ENCODE results near the gene SLC7A11. TPM values are rescaled to one million over a fixed set of nuclear protein-coding genes. Genes with fewer than 3 reads are reported as not detected.

SLC7A11 gene
- total and polyA plus RNA-seq, 2 experiments from 2014 or later, result 10.0 to 33.9 TPM

- no peak for TF ChIP-seq ZNF462 (CRISPR knock-in tag; IDR thresholded peaks at IDR 0.05)
- TF ChIP-seq ZNF331 (CRISPR knock-in tag; IDR thresholded peaks at IDR 0.05; ENCODE audit: low read depth), result no peak
- TF ChIP-seq NANOG (IDR thresholded peaks at IDR 0.05; ENCODE audit: borderline replicate concordance), result no peak
- no peak for TF ChIP-seq ETS1 (IDR thresholded peaks at IDR 0.05)
- TF ChIP-seq STAT1 (IDR thresholded peaks at IDR 0.05; ENCODE audit: unreplicated experiment), result no peak
Measured at GRCh38 chr4:138249132-138249531, 7.0 kb upstream of the SLC7A11 start (continued).

GRCh38 chr4:138248058-138248457 is 5.9 kb upstream of the SLC7A11 start:
- Mint-ChIP-seq H3K36me3 (ENCODE audit: low read depth) (no peaks in the 10 kb centered on the region), H3K27me3 (ENCODE audit: insufficient read depth, low read depth, poor library complexity) (peaks cover 1% of the 10 kb centered on the region), H3K9me3 (no peaks in the 10 kb centered on the region), H3K4me1 (peaks cover 20% of the 10 kb centered on the region), H3K27ac (peak overlapping the region; percentile 12; the same call in 1 of the 2 replicates), H3K4me3 (no peak overlapping the region)
- Histone ChIP-seq H3K79me2 (replicated peaks; ENCODE audit: insufficient read depth) (no peaks in the 10 kb centered on the region), H4K20me1 (replicated peaks; ENCODE audit: insufficient read depth) (no peaks in the 10 kb centered on the region), H3K27ac (ENCODE audit: low read depth) (no peak overlapping the region), H3F3A (replicated peaks; ENCODE audit: low read depth) (no peaks in the 10 kb centered on the region), H3K4me2 (no peak overlapping the region), H2AFZ (no peak overlapping the region; the same call in 1 of the 2 replicates), H3K27me3 (ENCODE audit: insufficient read depth) (no peaks in the 10 kb centered on the region), H3K4me1 (ENCODE audit: insufficient read depth) (peaks cover 26% of the 10 kb centered on the region; the same call in 1 of the 2 replicates), H3K9me2 (ENCODE audit: insufficient read depth) (no peaks in the 10 kb centered on the region), H3K36me3 (ENCODE audit: insufficient read depth) (no peaks in the 10 kb centered on the region), H3K4me3 (no peak overlapping the region)
- ATAC-seq (no peak), DNase-seq (ENCODE audit: low spot score) (no peak)
- TF ChIP-seq STAT1 (IDR thresholded peaks at IDR 0.05; ENCODE audit: unreplicated experiment) (no peak), CTCF (conservative IDR thresholded peaks at IDR 0.05; ENCODE audit: low read depth in 2 of 2) (no peak), REST (IDR thresholded peaks at IDR 0.05; ENCODE audit: unreplicated experiment) (no peak), EZH2 (IDR thresholded peaks at IDR 0.05; ENCODE audit: low read depth, unreplicated experiment) (no peak), ETS1 (IDR thresholded peaks at IDR 0.05) (no peak), ZNF114 (CRISPR knock-in tag; IDR thresholded peaks at IDR 0.05) (no peak), EZH2phosphoT487 (IDR thresholded peaks at IDR 0.05; ENCODE audit: unreplicated experiment) (no peak), POLR2AphosphoS5 (IDR thresholded peaks at IDR 0.05; ENCODE audit: low read depth) (no peak)

Measured in GM23338 (cell line).